HCT116 (cell line): Measurements from ENCODE around the gene PLCG2. TPM values are rescaled to one million over a fixed set of nuclear protein-coding genes. Genes with fewer than 3 reads are reported as not detected.

Experiments
- ATAC-seq: fragments of 200-7000 bp; cut with Tn5 transposase; 2 replicates; pipeline ENCODE4 v1.9.1; 2020; ENCODE audit warnings: mild to moderate bottlenecking, moderate library complexity
- BruUV-seq: library from RNA; stranded (reverse); fragments of 400-500 nt; replicated peaks from 2 replicates; lab custom pipeline; 2021; lab: Mats Ljungman, UMichigan
- CTCF ChIA-PET: fragments of 300-600 bp; sonication (Branson Sonifier 250); formaldehyde crosslinking; loops from one replicate; lab custom pipeline; 2021; ENCODE audit warnings: antibody characterized with exemption; lab: Charles Lee
- POLR2A ChIA-PET: fragments of 300-600, 350-600 bp; sonication (Branson Sonifier 250); formaldehyde crosslinking; loops from one replicate; lab custom pipeline; 2021; ENCODE audit warnings: antibody characterized with exemption; lab: Charles Lee
- RAD21 ChIA-PET, 2 experiments: fragments of 300-600 bp; sonication (Branson Sonifier 250); formaldehyde crosslinking; loops; one replicate each; lab custom pipeline; 2023; ENCODE audit warnings: low total read pairs in 2 of 2; ENCODE audit not compliant: uncharacterized antibody in 2 of 2, unreplicated experiment in 2 of 2, low non-redundant PET in 1 of 2; lab: Charles Lee
- DNase-seq: peaks from one replicate; pipeline ENCODE4 v3.0.0-alpha.2; 2010; ENCODE audit warnings: low read depth, low spot score
- H2AFZ ChIP-seq: fragments of 200-600 bp; shearing (Covaris generic), sonication (generic); 2 replicates; pipeline ENCODE4 v1.6.1; 2017; ENCODE audit warnings: low read depth, mixed run types, mixed read lengths, antibody characterized with exemption, low read length; ENCODE audit not compliant: poor library complexity, severe bottlenecking
- H3K27ac ChIP-seq: 2 replicates; pipeline ENCODE4 v1.5.1; 2012; ENCODE audit warnings: low read depth, low read length
- H3K27me3 ChIP-seq: fragments of 200-600 bp; sonication (generic); 2 replicates; pipeline ENCODE4 v1.6.1; 2016; ENCODE audit warnings: mixed run types, low read length, mixed read lengths; ENCODE audit not compliant: insufficient read depth
- H3K36me3 ChIP-seq, 2 experiments: fragments of 200-500 bp in 1 of 2; fragments of 200-600 bp in 1 of 2; sonication (Bioruptor generic) in 1 of 2; sonication (generic) in 1 of 2; 2 replicates each; pipeline versions ENCODE4 v1.5.1 to v1.6.1; 2014 to 2016; ENCODE audit warnings: low read length in 2 of 2, inconsistent platforms in 1 of 2, mixed read lengths in 1 of 2, mixed run types in 1 of 2; ENCODE audit not compliant: insufficient read depth in 2 of 2, control insufficient read depth in 1 of 2
- H3K4me1 ChIP-seq, 2 experiments: fragments of 200-600 bp in 1 of 2; sonication (generic) in 1 of 2; 2 replicates each; pipeline versions ENCODE4 v1.5.1 to v1.6.1; 2012 to 2017; ENCODE audit warnings: low read length in 2 of 2, inconsistent platforms in 1 of 2, mild to moderate bottlenecking in 1 of 2, mixed read lengths in 1 of 2, mixed run types in 1 of 2, moderate library complexity in 1 of 2; ENCODE audit not compliant: insufficient read depth in 2 of 2, control insufficient read depth in 1 of 2
- H3K4me2 ChIP-seq: fragments of 200-600 bp; sonication (generic); 2 replicates; pipeline ENCODE4 v1.6.1; 2017; ENCODE audit warnings: mixed run types, low read length, mixed read lengths
- H3K4me3 ChIP-seq, 2 experiments: fragments of 200-600 bp in 1 of 2; sonication (generic) in 1 of 2; replicated peaks in 1 of 2; 2 replicates each; pipeline ENCODE4 v1.5.1; 2011 to 2016; ENCODE audit warnings: low read length in 2 of 2, control low read depth in 1 of 2, low read depth in 1 of 2, mild to moderate bottlenecking in 1 of 2, mixed read lengths in 1 of 2, mixed run types in 1 of 2
- H3K79me2 ChIP-seq: fragments of 200-600 bp; sonication (generic); 2 replicates; pipeline ENCODE4 v1.6.1; 2017; ENCODE audit warnings: mild to moderate bottlenecking, mixed run types, low read length, moderate library complexity, mixed read lengths; ENCODE audit not compliant: insufficient read depth
- H3K9ac ChIP-seq: fragments of 200-600 bp; sonication (generic); 2 replicates; pipeline ENCODE4 v1.6.1; 2016; ENCODE audit warnings: low read length, mixed read lengths
- H3K9me2 ChIP-seq: fragments of 200-600 bp; sonication (generic), shearing (Covaris generic); 2 replicates; pipeline ENCODE4 v1.6.1; 2017; ENCODE audit warnings: mixed run types, mild to moderate bottlenecking, moderate library complexity; ENCODE audit not compliant: insufficient read depth
- H3K9me3 ChIP-seq, 2 experiments: fragments of 200-500 bp in 1 of 2; fragments of 200-600 bp in 1 of 2; sonication (Bioruptor generic) in 1 of 2; sonication (generic) in 1 of 2; 2 replicates each; pipeline ENCODE4 v1.6.1; 2014 to 2017; ENCODE audit warnings: low read length in 2 of 2, mixed read lengths in 2 of 2, inconsistent platforms in 1 of 2, low read depth in 1 of 2, mild to moderate bottlenecking in 1 of 2, mixed run types in 1 of 2, moderate library complexity in 1 of 2; ENCODE audit not compliant: control insufficient read depth in 1 of 2, insufficient read depth in 1 of 2
- H4K20me1 ChIP-seq: fragments of 200-600 bp; sonication (generic), shearing (Covaris generic); 2 replicates; pipeline ENCODE4 v1.6.1; 2017; ENCODE audit warnings: mixed run types, mild to moderate bottlenecking, moderate library complexity; ENCODE audit not compliant: insufficient read depth
- ATF3 ChIP-seq: IDR thresholded peaks from 2 replicates; pipeline ENCODE4 v1.6.1; 2012
- CBX3 ChIP-seq: IDR thresholded peaks from 2 replicates; pipeline ENCODE4 v1.6.1; 2012; ENCODE audit warnings: low read depth
- CTCF ChIP-seq, 3 experiments: fragments of 200-600 bp in 1 of 3; sonication (generic) in 1 of 3; IDR thresholded peaks in 2 of 3; conservative IDR thresholded peaks in 1 of 3; 2 replicates each; pipeline ENCODE4 v1.5.1; 2012 to 2017; ENCODE audit warnings: low read depth in 2 of 3, low read length in 2 of 3, antibody characterized with exemption in 1 of 3, borderline replicate concordance in 1 of 3, control low read depth in 1 of 3, mild to moderate bottlenecking in 1 of 3, mixed read lengths in 1 of 3, mixed run types in 1 of 3, moderate library complexity in 1 of 3; ENCODE audit not compliant: insufficient read depth in 1 of 3
- ELF1 ChIP-seq: IDR thresholded peaks from 2 replicates; pipeline ENCODE4 v1.6.1; 2012; ENCODE audit warnings: low read depth, borderline replicate concordance
- EZH2 ChIP-seq: fragments of 200-600 bp; sonication (generic); IDR thresholded peaks from 2 replicates; pipeline ENCODE4 v1.6.1; 2017; ENCODE audit warnings: antibody characterized with exemption, mixed run types
- EZH2phosphoT487 ChIP-seq: fragments of 200-600 bp; IDR thresholded peaks from 2 replicates; pipeline ENCODE4 v1.6.1; 2018; ENCODE audit warnings: antibody characterized with exemption, borderline replicate concordance
- JUND ChIP-seq: IDR thresholded peaks from 2 replicates; pipeline ENCODE4 v1.6.1; 2012
- MAX ChIP-seq: IDR thresholded peaks from 2 replicates; pipeline ENCODE4 v1.6.1; 2012
- POLR2A ChIP-seq: IDR thresholded peaks from 2 replicates; pipeline ENCODE4 v1.7.0; 2011; ENCODE audit warnings: borderline replicate concordance; ENCODE audit not compliant: insufficient read depth, insufficient read length; ENCODE audit errors: extremely low read depth
- POLR2AphosphoS5 ChIP-seq: IDR thresholded peaks from 2 replicates; pipeline ENCODE4 v1.6.1; 2011; ENCODE audit warnings: mild to moderate bottlenecking, low read depth, low read length, moderate library complexity
- TCF7L2 ChIP-seq: IDR thresholded peaks from 2 replicates; pipeline ENCODE4 v1.7.0; 2011; ENCODE audit warnings: borderline replicate concordance, inconsistent platforms; ENCODE audit not compliant: insufficient read depth, insufficient read length; ENCODE audit errors: extremely low read depth
- YY1 ChIP-seq: IDR thresholded peaks from 2 replicates; pipeline ENCODE4 v1.6.1; 2011; ENCODE audit warnings: low read length, low read depth, moderate library complexity, mild to moderate bottlenecking; ENCODE audit not compliant: insufficient replicate concordance; ENCODE audit errors: extremely low read depth
- ZFX ChIP-seq: fragments of 450-650 bp; IDR thresholded peaks from 2 replicates; pipeline ENCODE4 v1.6.1; 2017
- intact Hi-C: fragments of 100-400 bp; cut with micrococcal nuclease; formaldehyde crosslinking; loops from 2 replicates; pipeline ENCODE4 v1.10.0; 2022
- total RNA-seq: library from RNA; stranded (reverse); gene quantifications from one replicate; pipeline ENCODE4 v1.2.1, GENCODE V29; 2021; ENCODE audit not compliant: unreplicated experiment
- TF ChIP-seq, protein P1 (sequence below): IDR thresholded peaks from 2 replicates; pipeline ENCODE4 v1.6.1; 2012; ENCODE audit warnings: low read depth

PLCG2 gene
- total RNA-seq, 1 experiment from 2014 or later: 31.2 TPM

- intact Hi-C loops: no loop called here
- H3K4me3 ChIP-seq: no peak overlapping the region
- no peak for TF ChIP-seq YY1
- no peak for TF ChIP-seq JUND
- no peak for TF ChIP-seq MAX
- TF ChIP-seq, protein P1, sequence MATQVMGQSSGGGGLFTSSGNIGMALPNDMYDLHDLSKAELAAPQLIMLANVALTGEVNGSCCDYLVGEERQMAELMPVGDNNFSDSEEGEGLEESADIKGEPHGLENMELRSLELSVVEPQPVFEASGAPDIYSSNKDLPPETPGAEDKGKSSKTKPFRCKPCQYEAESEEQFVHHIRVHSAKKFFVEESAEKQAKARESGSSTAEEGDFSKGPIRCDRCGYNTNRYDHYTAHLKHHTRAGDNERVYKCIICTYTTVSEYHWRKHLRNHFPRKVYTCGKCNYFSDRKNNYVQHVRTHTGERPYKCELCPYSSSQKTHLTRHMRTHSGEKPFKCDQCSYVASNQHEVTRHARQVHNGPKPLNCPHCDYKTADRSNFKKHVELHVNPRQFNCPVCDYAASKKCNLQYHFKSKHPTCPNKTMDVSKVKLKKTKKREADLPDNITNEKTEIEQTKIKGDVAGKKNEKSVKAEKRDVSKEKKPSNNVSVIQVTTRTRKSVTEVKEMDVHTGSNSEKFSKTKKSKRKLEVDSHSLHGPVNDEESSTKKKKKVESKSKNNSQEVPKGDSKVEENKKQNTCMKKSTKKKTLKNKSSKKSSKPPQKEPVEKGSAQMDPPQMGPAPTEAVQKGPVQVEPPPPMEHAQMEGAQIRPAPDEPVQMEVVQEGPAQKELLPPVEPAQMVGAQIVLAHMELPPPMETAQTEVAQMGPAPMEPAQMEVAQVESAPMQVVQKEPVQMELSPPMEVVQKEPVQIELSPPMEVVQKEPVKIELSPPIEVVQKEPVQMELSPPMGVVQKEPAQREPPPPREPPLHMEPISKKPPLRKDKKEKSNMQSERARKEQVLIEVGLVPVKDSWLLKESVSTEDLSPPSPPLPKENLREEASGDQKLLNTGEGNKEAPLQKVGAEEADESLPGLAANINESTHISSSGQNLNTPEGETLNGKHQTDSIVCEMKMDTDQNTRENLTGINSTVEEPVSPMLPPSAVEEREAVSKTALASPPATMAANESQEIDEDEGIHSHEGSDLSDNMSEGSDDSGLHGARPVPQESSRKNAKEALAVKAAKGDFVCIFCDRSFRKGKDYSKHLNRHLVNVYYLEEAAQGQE: no peak
- no peak for TF ChIP-seq TCF7L2
- no peak for TF ChIP-seq ZFX
- TF ChIP-seq ATF3: no peak
- no peak for TF ChIP-seq CBX3
- no peak for TF ChIP-seq POLR2A
- TF ChIP-seq ELF1: no peak
- TF ChIP-seq CTCF (IDR thresholded peaks at IDR 0.05 in 2 of 3, conservative IDR thresholded peaks at IDR 0.05 in 1 of 3; ENCODE audit: borderline replicate concordance in 1 of 3, insufficient read depth in 1 of 3, low read depth in 2 of 3, low read length in 2 of 3): no peak
- TF ChIP-seq EZH2phosphoT487: no peak
- no peak for TF ChIP-seq POLR2AphosphoS5
- no peak for TF ChIP-seq EZH2
- H3K4me1 ChIP-seq: no peaks in the 10 kb centered on the region
- no peak overlapping the region for H2AFZ ChIP-seq
- no peaks in the 10 kb centered on the region for H3K9me3 ChIP-seq
- H3K9me2 ChIP-seq: no peaks in the 10 kb centered on the region
- ChIA-PET CTCF (no interaction called here), POLR2A (no interaction called here), RAD21 (no interaction called here)
- H4K20me1 ChIP-seq: no peaks in the 10 kb centered on the region; the same call in 1 of the 2 replicates
- H3K79me2 ChIP-seq: no peaks in the 10 kb centered on the region
- ATAC-seq (no peak), DNase-seq (no peak)
- no peak overlapping the region for H3K9ac ChIP-seq
- H3K27me3 ChIP-seq: no peaks in the 10 kb centered on the region
- H3K36me3 ChIP-seq: no peaks in the 10 kb centered on the region
- no peak overlapping the region for H3K27ac ChIP-seq
- BruUV-seq: no TSS peak
- H3K4me2 ChIP-seq: no peak overlapping the region
Measured at GRCh38 chr16:81967358-81967757, 188.3 kb downstream of the PLCG2 start.
